Activated T-helper 1 cell treated with anti-CD3 and anti-CD28 coated beads, Interleukin-12 subunit alpha, Interleukin-12 subunit beta, Interleukin-2, Interleukin-4 antibody, amounts not matched to agents 30 ng/mL and 10 ng/mL and 1 ng/mL, durations not matched to agents 14 hours and 24 hours and 36 hours (primary cell): Measurements from ENCODE around the gene ATG9A. TPM values are rescaled to one million over a fixed set of nuclear protein-coding genes. Genes with fewer than 3 reads are reported as not detected.
"Not testable (repeated sequence)": the region's sequence is repeated elsewhere in the genome, so short reads cannot be mapped to it uniquely, and the experiment has no call there.

Source experiments
- DNase-seq: peaks from one replicate; pipeline ENCODE4 v3.0.0; 2021; ENCODE audit warnings: low spot score
- H3K27ac Mint-ChIP-seq: one replicate; pipeline ENCODE4 v1.8.0; 2021; ENCODE audit warnings: mild to moderate bottlenecking, mixed read lengths
- H3K27me3 Mint-ChIP-seq: one replicate; pipeline ENCODE4 v1.8.0; 2022; ENCODE audit warnings: mild to moderate bottlenecking, moderate library complexity, mixed read lengths; ENCODE audit not compliant: insufficient read depth
- H3K36me3 Mint-ChIP-seq: one replicate; pipeline ENCODE4 v1.8.0; 2021; ENCODE audit warnings: low read depth, mixed read lengths
- H3K4me1 Mint-ChIP-seq: one replicate; pipeline ENCODE4 v1.8.0; 2021; ENCODE audit warnings: low read depth, mixed read lengths
- H3K4me3 Mint-ChIP-seq: one replicate; pipeline ENCODE4 v1.8.0; 2021; ENCODE audit warnings: mild to moderate bottlenecking, moderate library complexity, mixed read lengths
- H3K9me3 Mint-ChIP-seq: one replicate; pipeline ENCODE4 v1.8.0; 2021; ENCODE audit warnings: mixed read lengths
- intact Hi-C: fragments of 100-400 bp; cut with micrococcal nuclease; formaldehyde crosslinking; loops from one replicate; pipeline ENCODE4 v1.15.1; 2024
- total RNA-seq: library from RNA; stranded (reverse); gene quantifications from 2 replicates; pipeline ENCODE4 v1.2.3, GENCODE V29; 2022

The ATG9A gene
- total RNA-seq, 1 donor from 2014 or later, result 55.3 TPM

GRCh38 chr2:219205981-219206327, 23.5 kb downstream of the ATG9A start:
- Mint-ChIP-seq H3K36me3 (peaks cover 24% of the 10 kb centered on the region), H3K27ac (peak overlapping the region; percentile 99), H3K9me3 (peaks cover 4% of the 10 kb centered on the region), H3K4me1 (peaks cover 40% of the 10 kb centered on the region), H3K27me3 (no peaks in the 10 kb centered on the region), H3K4me3 (peak overlapping the region; percentile 92)
- no peak for DNase-seq
- intact Hi-C loops, result loop anchor here (1.0 to 2.0 kb wide), 14 partner anchors 13 to 800 kb away; partner anchors contain the start of genes ANKZF1, ATG9A, CHPF and CNOT9

- no peak for DNase-seq
- Mint-ChIP-seq H3K9me3 (peaks cover 4% of the 10 kb centered on the region), H3K36me3 (peaks cover 19% of the 10 kb centered on the region), H3K4me1 (peaks cover 37% of the 10 kb centered on the region), H3K27ac (no peak overlapping the region), H3K27me3 (no peaks in the 10 kb centered on the region), H3K4me3 (peak overlapping the region; percentile 26)
- intact Hi-C loops, result no loop called here
These were observed 24.3 kb downstream of the ATG9A start for GRCh38 chr2:219205165-219205538.

GRCh38 chr2:219204425-219205164, 24.8 kb downstream of the ATG9A start:
- intact Hi-C loops, result no loop called here
- H3K27me3 Mint-ChIP-seq, result no peaks in the 10 kb centered on the region
- no peak overlapping the region for H3K4me3 Mint-ChIP-seq
- peaks cover 4% of the 10 kb centered on the region for H3K9me3 Mint-ChIP-seq
- H3K36me3 Mint-ChIP-seq, result peaks cover 13% of the 10 kb centered on the region
- no peak overlapping the region for H3K27ac Mint-ChIP-seq
- peaks cover 31% of the 10 kb centered on the region for H3K4me1 Mint-ChIP-seq
- no peak for DNase-seq

- H3K27me3 Mint-ChIP-seq, H3K27ac Mint-ChIP-seq, DNase-seq, H3K4me1 Mint-ChIP-seq, intact Hi-C loops, H3K36me3 Mint-ChIP-seq, H3K9me3 Mint-ChIP-seq, H3K4me3 Mint-ChIP-seq: not testable (repeated sequence)
These were observed 28.1 kb downstream of the ATG9A start for GRCh38 chr2:219201331-219201730.

- H3K4me1 Mint-ChIP-seq, H3K27me3 Mint-ChIP-seq, H3K9me3 Mint-ChIP-seq, intact Hi-C loops, H3K36me3 Mint-ChIP-seq, DNase-seq: not testable (repeated sequence)
- H3K4me3 Mint-ChIP-seq, result peak overlapping the region; percentile 29
- H3K27ac Mint-ChIP-seq, result peak overlapping the region; percentile 41
These were observed 28.7 kb downstream of the ATG9A start for GRCh38 chr2:219200502-219201326.

GRCh38 chr2:219199470-219200211, 29.8 kb downstream of the ATG9A start:
- Mint-ChIP-seq H3K27ac (no peak overlapping the region), H3K4me3 (no peak overlapping the region), H3K27me3 (no peaks in the 10 kb centered on the region), H3K9me3 (peaks cover 3% of the 10 kb centered on the region), H3K4me1 (no peaks in the 10 kb centered on the region), H3K36me3 (no peaks in the 10 kb centered on the region)
- no peak for DNase-seq
- intact Hi-C loops, result no loop called here

- Mint-ChIP-seq H3K27ac (no peak overlapping the region), H3K4me1 (no peaks in the 10 kb centered on the region), H3K27me3 (no peaks in the 10 kb centered on the region), H3K9me3 (no peaks in the 10 kb centered on the region), H3K36me3 (no peaks in the 10 kb centered on the region), H3K4me3 (no peak overlapping the region)
- no peak for DNase-seq
- intact Hi-C loops, result no loop called here
These were observed 30.5 kb downstream of the ATG9A start for GRCh38 chr2:219198974-219199373.

GRCh38 chr2:219197388-219197787, 32.0 kb downstream of the ATG9A start:
- no peaks in the 10 kb centered on the region for H3K4me1 Mint-ChIP-seq

GRCh38 chr2:219186754-219187456, 42.5 kb downstream of the ATG9A start:
- H3K27me3 Mint-ChIP-seq, result no peaks in the 10 kb centered on the region
- no peak for DNase-seq
- H3K9me3 Mint-ChIP-seq, result no peaks in the 10 kb centered on the region
- H3K4me3 Mint-ChIP-seq, result no peak overlapping the region
- intact Hi-C loops, result no loop called here
- H3K4me1 Mint-ChIP-seq, result peaks cover 23% of the 10 kb centered on the region
- H3K27ac Mint-ChIP-seq, result peak overlapping the region; percentile 56
- H3K36me3 Mint-ChIP-seq, result peaks cover 24% of the 10 kb centered on the region

More at GRCh38 chr2:219197388-219197787, 32.0 kb downstream of the ATG9A start:
- intact Hi-C loops, result no loop called here
- no peaks in the 10 kb centered on the region for H3K27me3 Mint-ChIP-seq
- DNase-seq, result no peak
- H3K9me3 Mint-ChIP-seq, result no peaks in the 10 kb centered on the region
- no peaks in the 10 kb centered on the region for H3K36me3 Mint-ChIP-seq
- no peak overlapping the region for H3K4me3 Mint-ChIP-seq
- no peak overlapping the region for H3K27ac Mint-ChIP-seq

- H3K4me1 Mint-ChIP-seq, result peaks cover 50% of the 10 kb centered on the region
- peaks cover 40% of the 10 kb centered on the region for H3K36me3 Mint-ChIP-seq
These were observed 45.3 kb downstream of the ATG9A start for GRCh38 chr2:219184121-219184520.

GRCh38 chr2:219183151-219183772, 46.2 kb downstream of the ATG9A start:
- H3K4me1 Mint-ChIP-seq, result peaks cover 56% of the 10 kb centered on the region
- H3K36me3 Mint-ChIP-seq, result peaks cover 40% of the 10 kb centered on the region
- no peak overlapping the region for H3K4me3 Mint-ChIP-seq
- H3K27me3 Mint-ChIP-seq, result no peaks in the 10 kb centered on the region
- DNase-seq, result no peak
- no peak overlapping the region for H3K27ac Mint-ChIP-seq
- intact Hi-C loops, result no loop called here
- H3K9me3 Mint-ChIP-seq, result no peaks in the 10 kb centered on the region

More at GRCh38 chr2:219184121-219184520, 45.3 kb downstream of the ATG9A start:
- H3K27me3 Mint-ChIP-seq, result no peaks in the 10 kb centered on the region
- DNase-seq, result no peak
- H3K4me3 Mint-ChIP-seq, result no peak overlapping the region
- peak overlapping the region; percentile 34 for H3K27ac Mint-ChIP-seq
- intact Hi-C loops, result no loop called here
- no peaks in the 10 kb centered on the region for H3K9me3 Mint-ChIP-seq
